Suppressor macrophage treated with lipopolysaccharide for 1 hour (primary cell): ENCODE measurements around the gene CCDC71L.

Experiments
- DNase-seq, 3 donors: peaks; one replicate each; pipeline ENCODE4 v3.0.0-alpha.2; 2020 to 2022

Gene CCDC71L

GRCh38 chr7:106623315-106623660 lies 37.7 kb downstream of the CCDC71L start:
- no peak for DNase-seq

- no peak for DNase-seq
These were observed 38.2 kb downstream of the CCDC71L start for GRCh38 chr7:106622654-106623314.

DNA sequence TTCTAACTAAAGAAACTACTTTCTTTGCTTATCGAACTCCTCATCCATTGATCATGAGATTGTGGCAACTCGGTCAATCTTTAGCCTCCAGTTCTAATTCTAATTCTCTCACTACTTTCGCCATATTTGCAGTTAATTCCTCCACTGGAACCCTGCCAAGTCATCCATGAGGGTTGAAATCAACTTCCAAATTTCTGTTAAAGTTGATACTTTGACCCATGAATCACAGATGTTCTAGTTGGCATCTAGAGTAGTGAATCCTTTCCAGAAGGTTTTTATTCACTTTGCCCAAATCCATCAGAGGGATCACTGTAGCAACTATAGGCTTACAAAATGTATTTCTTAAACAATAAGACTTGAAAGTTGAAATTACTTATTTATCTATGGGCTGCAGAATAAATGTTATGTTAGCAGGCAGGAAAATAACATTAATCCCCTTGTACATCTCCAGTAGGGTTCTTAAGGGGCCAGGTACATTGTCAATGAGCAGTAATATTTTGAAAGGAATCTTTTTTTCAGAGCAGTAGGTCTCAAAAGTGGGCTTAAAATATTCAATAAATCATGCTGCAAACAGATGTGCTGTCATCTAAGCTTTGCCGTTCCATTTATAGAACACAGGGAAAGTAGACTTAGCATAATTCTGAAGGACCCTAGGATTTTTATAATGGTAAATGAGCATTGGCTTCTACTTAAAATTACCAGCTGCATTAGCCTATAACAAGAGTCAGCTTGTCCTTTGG lies 39.4 kb downstream of the CCDC71L start:
- no peak for DNase-seq

GRCh38 chr7:106620676-106621075 lies 40.3 kb downstream of the CCDC71L start:
- no peak for DNase-seq

- DNase-seq: no peak
These were observed 40.9 kb downstream of the CCDC71L start for GRCh38 chr7:106620034-106620433.

GRCh38 chr7:106619213-106619612 lies 41.7 kb downstream of the CCDC71L start:
- no peak for DNase-seq

- DNase-seq: no peak
These were observed 42.5 kb downstream of the CCDC71L start for GRCh38 chr7:106618480-106618879.

DNA sequence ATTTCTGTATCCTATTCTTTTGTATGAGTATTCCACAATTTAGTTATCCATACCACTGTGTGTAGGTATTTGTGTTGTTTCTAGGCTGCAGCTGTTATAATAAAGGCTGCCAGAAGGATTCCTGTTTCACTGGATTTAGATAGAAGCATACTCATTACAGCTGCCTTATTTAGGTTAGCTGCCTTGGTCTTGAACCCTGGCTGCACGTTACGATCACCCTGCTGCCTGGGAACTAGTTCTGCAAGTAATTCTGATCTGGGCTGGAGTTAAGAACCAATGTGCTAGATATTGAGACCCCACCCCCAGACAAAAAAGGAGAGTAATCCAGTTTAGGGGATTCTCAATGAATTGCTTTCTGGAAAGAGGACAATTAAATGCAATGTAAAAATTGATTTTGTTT lies 43.1 kb downstream of the CCDC71L start:
- DNase-seq: no peak

DNA sequence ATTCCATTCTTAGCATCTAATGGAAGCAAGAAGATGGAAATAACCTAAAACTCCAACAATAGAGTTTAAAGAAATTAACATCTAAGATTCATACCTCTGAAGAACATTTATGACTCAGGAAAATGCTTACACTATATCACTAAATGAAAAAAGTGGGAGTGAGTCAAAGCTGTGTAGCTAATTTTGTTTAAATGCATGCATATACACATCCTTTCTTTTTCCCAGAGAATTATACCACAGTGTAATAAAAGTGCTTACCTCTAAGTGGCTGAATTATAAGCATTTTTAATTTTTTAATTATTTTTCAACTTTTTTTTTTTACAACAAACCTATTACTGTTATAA lies 44.3 kb downstream of the CCDC71L start:
- peak in 2 of 3 donors; percentile 26 to 27 for DNase-seq

DNA sequence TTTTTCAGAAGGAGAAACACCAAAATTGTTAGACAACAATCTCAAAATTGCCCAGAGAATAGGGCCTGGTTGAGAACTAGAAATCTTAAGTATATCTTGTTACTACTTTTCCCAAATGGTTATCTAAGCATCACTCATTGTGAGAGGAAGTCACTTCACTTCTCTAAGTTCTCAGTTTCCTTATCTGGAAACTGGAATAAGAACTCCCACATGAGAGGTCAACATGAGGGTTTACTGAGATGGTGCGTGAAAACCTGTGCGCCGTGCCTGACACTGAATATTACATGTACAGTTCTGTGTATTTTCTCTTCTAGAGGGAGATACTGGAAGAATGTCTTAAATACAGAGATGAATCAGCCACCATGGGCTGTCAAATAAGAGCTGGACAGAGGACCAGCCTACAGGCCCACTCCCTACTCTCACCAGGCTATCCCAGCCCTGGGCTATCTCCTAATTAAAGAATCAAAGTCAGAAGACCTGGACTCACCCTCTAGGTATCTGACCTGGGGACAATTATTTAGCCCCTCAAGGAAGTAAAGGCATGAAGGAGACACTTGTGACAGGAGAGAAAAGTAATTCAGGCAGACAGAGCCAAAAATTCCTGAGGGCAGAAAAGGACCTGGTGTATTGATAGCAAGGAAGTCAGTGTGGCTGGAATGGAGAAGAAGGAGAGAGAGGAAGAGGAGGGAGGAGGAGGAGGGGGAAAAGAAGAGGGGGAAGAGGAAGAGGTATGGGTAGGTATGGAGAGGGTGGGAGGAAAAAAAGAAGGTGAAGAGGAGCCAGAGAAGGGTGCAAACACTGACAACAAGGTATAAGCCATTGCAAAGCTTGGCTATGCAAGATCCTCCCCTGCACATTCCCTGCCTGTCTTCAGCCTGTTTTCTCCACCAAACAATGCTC lies 44.9 kb downstream of the CCDC71L start:
- no peak for DNase-seq

DNA sequence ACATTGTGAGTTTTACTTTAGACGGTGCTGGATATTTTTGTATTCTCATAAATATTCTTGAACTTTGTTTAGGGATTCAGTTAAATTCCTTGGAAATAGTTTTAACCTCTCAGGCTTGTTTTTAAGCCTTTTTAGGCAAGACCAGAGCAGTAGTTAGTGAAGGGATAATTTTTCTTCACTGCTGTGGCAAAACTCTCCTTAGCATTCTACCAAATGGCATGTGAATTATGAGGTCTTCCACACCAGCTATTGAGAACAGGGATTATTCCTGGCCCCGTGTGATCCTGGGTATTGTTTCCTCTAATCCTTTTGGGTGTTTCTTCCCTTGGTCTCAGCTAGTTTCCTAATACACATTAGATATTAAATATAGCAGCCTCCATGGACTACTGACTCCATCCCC lies 46.2 kb downstream of the CCDC71L start:
- peak in 1 of 3 donors; percentile 5 for DNase-seq

DNA sequence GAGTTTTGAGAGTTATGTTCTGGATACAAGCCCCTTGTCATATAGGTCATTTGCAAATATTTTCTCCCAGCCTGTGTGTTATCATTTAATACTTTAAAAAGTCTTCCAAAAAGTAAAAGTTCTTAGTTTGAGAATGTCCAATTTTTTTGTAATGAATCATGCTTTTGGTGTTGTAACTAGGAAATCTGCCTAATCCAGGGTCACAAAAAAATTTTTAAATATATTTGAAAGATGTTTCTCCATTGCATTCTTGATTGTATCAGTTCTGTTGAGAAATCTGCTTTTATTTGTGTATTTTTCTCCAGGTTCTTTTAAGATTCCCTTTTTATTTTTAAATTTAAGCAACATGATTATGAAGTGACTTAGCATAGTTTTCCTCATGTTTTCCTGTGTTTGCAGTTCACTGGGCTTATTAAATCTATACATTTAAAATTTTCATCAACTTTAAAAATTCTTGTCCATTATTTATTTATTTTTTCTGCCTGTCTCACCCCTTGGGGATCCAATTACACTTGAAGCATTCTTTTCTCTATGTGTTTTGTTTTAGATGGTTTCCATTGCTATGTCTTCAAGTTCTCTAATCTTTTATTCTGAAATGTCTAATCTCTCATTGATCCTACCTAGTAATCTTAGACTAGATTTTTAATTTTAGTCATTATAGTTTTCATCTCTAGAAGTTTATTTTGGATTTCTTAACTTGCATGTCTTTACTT lies 47.0 kb downstream of the CCDC71L start:
- DNase-seq: no peak

GRCh38 chr7:106613279-106613678 lies 47.7 kb downstream of the CCDC71L start:
- DNase-seq: no peak

DNA sequence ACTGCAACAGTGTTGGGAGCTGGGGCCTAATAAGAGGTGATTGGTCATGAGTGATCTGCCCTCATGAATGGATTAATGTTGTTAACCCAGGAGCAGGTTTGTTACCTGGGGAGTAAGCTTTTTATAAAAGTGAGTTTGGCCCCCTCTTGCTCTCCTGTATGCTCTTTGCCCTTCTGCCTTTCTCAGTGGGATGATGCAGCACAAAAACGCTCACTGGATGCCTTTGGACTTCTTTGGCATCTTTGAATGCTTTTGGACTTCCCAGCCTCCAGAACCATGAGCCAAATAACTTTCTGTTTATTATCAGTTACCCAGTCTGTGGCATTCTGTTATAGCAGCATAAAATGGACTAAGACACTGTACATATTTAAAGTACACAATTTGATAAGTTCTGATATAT lies 48.5 kb downstream of the CCDC71L start:
- no peak for DNase-seq

DNA sequence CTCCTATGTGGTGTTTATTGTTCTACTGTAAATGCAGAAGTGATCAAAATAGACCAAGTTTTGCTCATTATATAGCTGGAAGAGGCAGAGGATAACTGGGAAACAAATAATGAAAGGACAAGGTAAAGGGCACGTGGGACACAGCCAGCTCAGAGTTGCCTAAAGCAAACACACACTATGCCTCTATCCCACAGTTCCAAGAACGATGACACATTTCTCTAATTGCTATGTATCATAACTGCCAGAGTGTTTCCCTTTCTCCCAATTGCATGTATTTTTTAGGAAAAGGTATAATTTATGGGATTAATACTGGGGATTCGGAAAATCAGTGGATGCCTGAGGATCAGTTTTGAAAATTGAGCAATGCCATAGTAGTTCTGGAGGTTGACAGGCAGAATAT lies 49.0 kb downstream of the CCDC71L start:
- no peak for DNase-seq

GRCh38 chr7:106610996-106611886 lies 49.7 kb downstream of the CCDC71L start:
- DNase-seq: no peak

DNA sequence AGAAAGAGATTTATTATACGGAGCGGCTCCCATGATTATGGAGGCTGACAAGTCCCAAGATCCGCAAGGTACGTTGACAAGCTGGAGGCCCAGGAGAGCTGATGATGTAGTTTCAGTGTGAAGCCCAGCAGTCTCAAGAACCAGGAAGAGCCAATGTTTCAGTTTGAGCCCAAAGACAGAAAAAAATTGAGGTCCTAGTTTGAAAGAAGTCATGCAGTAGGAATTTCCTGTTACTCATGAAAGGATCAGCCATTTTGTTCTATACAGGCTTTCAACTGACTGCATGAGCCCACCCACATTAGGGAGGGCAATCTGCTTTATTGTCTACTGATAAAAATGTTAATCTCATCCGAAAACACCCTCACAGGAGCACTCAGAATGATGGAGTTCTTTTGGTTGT lies 51.5 kb downstream of the CCDC71L start:
- peak; percentile 14 to 56 (median 41) for DNase-seq

GRCh38 chr7:106608661-106609060 lies 52.3 kb downstream of the CCDC71L start:
- DNase-seq: no peak
